ENCODE results near the gene KCND3. TPM values are rescaled to one million over a fixed set of nuclear protein-coding genes. Genes with fewer than 3 reads are reported as not detected.
A peak's percentile ranks its signal among the peaks of the same experiment; 100 is the strongest.

KCND3 gene
- total RNA-seq, 1 experiment from 2014 or later = 0.15 TPM

GRCh38 chr1:111738436-111739193 is 250.9 kb downstream of the KCND3 start:
- no peak overlapping the region for H3T11ph ChIP-seq (ENCODE audit: low read length)
- no peak overlapping the region for H2BK20ac ChIP-seq (ENCODE audit: low read depth, low read length, poor library complexity, severe bottlenecking)
- peaks cover 19% of the 10 kb centered on the region for H3K23me2 ChIP-seq (ENCODE audit: insufficient read length, low read depth, low read length, poor library complexity, severe bottlenecking)
- no peaks in the 10 kb centered on the region for H3K27me3 ChIP-seq (ENCODE audit: insufficient read depth, low read length)
- no peak overlapping the region for H2BK120ac ChIP-seq (ENCODE audit: low read depth, low read length, poor library complexity, severe bottlenecking)
- H3K79me2 ChIP-seq (ENCODE audit: insufficient read depth, low read length) = no peaks in the 10 kb centered on the region; the same call in 1 of the 2 replicates
- H3K36me3 Mint-ChIP-seq (ENCODE audit: insufficient read depth in 1 of 3, low read depth in 3 of 3) = no peaks in the 10 kb centered on the region
- peaks cover 10 to 15% of the 10 kb centered on the region in 2 experiments for H3K4me1 Mint-ChIP-seq
- no peak overlapping the region; the same call in 1 of the 2 replicates for H3K14ac ChIP-seq (ENCODE audit: insufficient read depth, low read length)
- no peak for TF ChIP-seq CTCF (conservative IDR thresholded peaks at IDR 0.05)
- no CpG with 5 or more reads among the region's 61 CpGs for WGBS (ENCODE audit: extremely low coverage, insufficient read length, low lambda C conversion rate)
- no peak overlapping the region for H4K5ac ChIP-seq (ENCODE audit: insufficient read length, low read depth, low read length)
- no peak overlapping the region for H3K23ac ChIP-seq (ENCODE audit: insufficient read length, low read depth, low read length)
- H4K8ac ChIP-seq (replicated peaks; ENCODE audit: insufficient read length, low read depth, low read length) = no peak overlapping the region
- H3K4me2 ChIP-seq (ENCODE audit: insufficient read depth, insufficient read length, low read length) = peak overlapping the region; percentile 81
- no peak overlapping the region for H3K56ac ChIP-seq (ENCODE audit: insufficient read length, low read depth, low read length)
- no peaks in the 10 kb centered on the region; a peak in 1 of 5 replicates for H3K9me3 Mint-ChIP-seq
- DNase-seq = peak; percentile 82
- no peaks in the 10 kb centered on the region for H3K79me1 ChIP-seq (ENCODE audit: insufficient read depth, low read depth, low read length, poor library complexity, severe bottlenecking)
- H3K27ac ChIP-seq (ENCODE audit: insufficient read length, low read depth, low read length) = no peak overlapping the region
- H3K4me1 ChIP-seq (ENCODE audit: insufficient read depth, low read length) = peaks cover 25% of the 10 kb centered on the region
- peaks cover 34% of the 10 kb centered on the region for H3K27me3 Mint-ChIP-seq (ENCODE audit: low read depth)
- H4K20me1 ChIP-seq (ENCODE audit: control insufficient read depth, insufficient read depth, insufficient read length) = no peaks in the 10 kb centered on the region
- H3K18ac ChIP-seq (ENCODE audit: insufficient read length, low read depth, low read length) = no peak overlapping the region
- H2BK15ac ChIP-seq (ENCODE audit: low read depth, low read length) = no peak overlapping the region
- no peak overlapping the region for H2AFZ ChIP-seq (ENCODE audit: low read length)
- peak overlapping the region; percentile 90 to 92 for H3K4me3 Mint-ChIP-seq
- H3K27ac Mint-ChIP-seq = peak overlapping the region; percentile 50 to 97 (median 94); a peak in 4 of 7 replicates
- no peak overlapping the region for H2BK5ac ChIP-seq (ENCODE audit: insufficient read length, low read length)
- no peak overlapping the region for H2AK5ac ChIP-seq (ENCODE audit: insufficient read length, low read length)
- no peak overlapping the region for H4K91ac ChIP-seq (ENCODE audit: insufficient read length, low read depth, low read length)
- peak overlapping the region; percentile 8 for H3K9ac ChIP-seq (ENCODE audit: extremely low read depth, insufficient read length, low read length)
- H3K4ac ChIP-seq (ENCODE audit: low read depth, low read length) = no peak overlapping the region
- H2BK12ac ChIP-seq (ENCODE audit: insufficient read length, low read depth, low read length) = no peak overlapping the region
- no peaks in the 10 kb centered on the region for H3K9me3 ChIP-seq (ENCODE audit: control insufficient read depth, low read depth, low read length)

Data from H9 (cell line).